ENCODE data around the gene AMFR. TPM values are rescaled to one million over a fixed set of nuclear protein-coding genes. Genes with fewer than 3 reads are reported as not detected.
A peak's percentile ranks its signal among the peaks of the same experiment; 100 is the strongest.
"Not testable (repeated sequence)": the region's sequence is repeated elsewhere in the genome, so short reads cannot be mapped to it uniquely, and the experiment has no call there.

AMFR gene
- total RNA-seq, 4 donors from 2014 or later: 126 to 215 (median 162) TPM

DNA sequence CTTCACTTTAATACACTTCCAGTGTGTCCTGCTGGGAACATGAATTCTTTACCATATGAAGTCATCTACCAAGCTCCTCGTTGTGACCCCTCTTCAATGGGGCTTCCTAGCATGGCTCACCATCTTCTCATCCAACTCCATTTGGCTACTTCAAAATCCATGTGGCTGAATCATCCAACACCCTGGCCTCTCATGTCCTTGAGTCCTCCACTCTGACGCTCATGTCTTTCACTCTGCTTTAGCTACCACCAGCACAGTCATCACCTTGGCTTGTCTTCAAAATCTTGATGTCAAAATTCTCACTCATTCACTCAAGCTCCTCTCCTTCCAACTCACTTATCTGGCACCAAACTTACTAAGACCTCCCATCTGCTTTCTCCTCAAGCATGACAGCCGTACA lies 35.8 kb downstream of the AMFR start:
- no peak for ATAC-seq (ENCODE audit: low FRiP score)
- DNase-seq (ENCODE audit: low spot score): no peak

GRCh38 chr16:56388209-56388608 lies 37.1 kb downstream of the AMFR start:
- no peak for DNase-seq (ENCODE audit: low spot score)
- TF ChIP-seq, protein P1, sequence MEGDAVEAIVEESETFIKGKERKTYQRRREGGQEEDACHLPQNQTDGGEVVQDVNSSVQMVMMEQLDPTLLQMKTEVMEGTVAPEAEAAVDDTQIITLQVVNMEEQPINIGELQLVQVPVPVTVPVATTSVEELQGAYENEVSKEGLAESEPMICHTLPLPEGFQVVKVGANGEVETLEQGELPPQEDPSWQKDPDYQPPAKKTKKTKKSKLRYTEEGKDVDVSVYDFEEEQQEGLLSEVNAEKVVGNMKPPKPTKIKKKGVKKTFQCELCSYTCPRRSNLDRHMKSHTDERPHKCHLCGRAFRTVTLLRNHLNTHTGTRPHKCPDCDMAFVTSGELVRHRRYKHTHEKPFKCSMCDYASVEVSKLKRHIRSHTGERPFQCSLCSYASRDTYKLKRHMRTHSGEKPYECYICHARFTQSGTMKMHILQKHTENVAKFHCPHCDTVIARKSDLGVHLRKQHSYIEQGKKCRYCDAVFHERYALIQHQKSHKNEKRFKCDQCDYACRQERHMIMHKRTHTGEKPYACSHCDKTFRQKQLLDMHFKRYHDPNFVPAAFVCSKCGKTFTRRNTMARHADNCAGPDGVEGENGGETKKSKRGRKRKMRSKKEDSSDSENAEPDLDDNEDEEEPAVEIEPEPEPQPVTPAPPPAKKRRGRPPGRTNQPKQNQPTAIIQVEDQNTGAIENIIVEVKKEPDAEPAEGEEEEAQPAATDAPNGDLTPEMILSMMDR (IDR thresholded peaks at IDR 0.05): no peak
- no peak for ATAC-seq (ENCODE audit: low FRiP score)

More for the DNA sequence above, 35.8 kb downstream of the AMFR start:
- TF ChIP-seq, protein P1 (IDR thresholded peaks at IDR 0.05): no peak

GRCh38 chr16:56387396-56387795 lies 37.9 kb downstream of the AMFR start:
- TF ChIP-seq, protein P1 (IDR thresholded peaks at IDR 0.05): no peak
- no peak for DNase-seq (ENCODE audit: low spot score)
- ATAC-seq (ENCODE audit: low FRiP score): no peak

- no peak for DNase-seq (ENCODE audit: low spot score)
- ATAC-seq (ENCODE audit: low FRiP score): no peak
- TF ChIP-seq, protein P1 (IDR thresholded peaks at IDR 0.05): no peak
Observed at GRCh38 chr16:56384074-56384721, 41.1 kb downstream of the AMFR start.

DNA sequence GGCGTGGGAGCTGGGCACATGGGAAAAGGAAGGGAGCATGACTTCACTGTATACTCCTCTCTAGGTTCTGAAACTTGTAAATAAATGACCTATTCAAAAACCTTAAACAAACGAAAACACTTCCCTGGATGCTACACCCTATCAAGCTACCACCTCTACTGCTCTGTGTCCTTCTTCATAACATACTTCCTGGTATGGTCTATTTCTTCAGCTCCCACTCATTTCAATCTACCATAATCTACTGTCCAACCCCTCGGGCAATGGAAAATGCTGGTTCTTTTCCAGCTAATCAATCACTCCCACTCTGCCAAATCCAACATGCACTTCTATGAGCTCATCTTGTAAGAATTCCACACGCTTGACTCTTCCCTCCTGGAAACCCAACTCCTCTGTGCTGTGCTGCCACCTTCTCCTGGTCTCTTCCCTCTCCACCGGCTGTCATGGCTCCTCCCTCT lies 42.4 kb downstream of the AMFR start:
- TF ChIP-seq, protein P1 (IDR thresholded peaks at IDR 0.05): no peak
- no peak for DNase-seq (ENCODE audit: low spot score)
- peak; percentile 83 for ATAC-seq (ENCODE audit: low FRiP score)

DNA sequence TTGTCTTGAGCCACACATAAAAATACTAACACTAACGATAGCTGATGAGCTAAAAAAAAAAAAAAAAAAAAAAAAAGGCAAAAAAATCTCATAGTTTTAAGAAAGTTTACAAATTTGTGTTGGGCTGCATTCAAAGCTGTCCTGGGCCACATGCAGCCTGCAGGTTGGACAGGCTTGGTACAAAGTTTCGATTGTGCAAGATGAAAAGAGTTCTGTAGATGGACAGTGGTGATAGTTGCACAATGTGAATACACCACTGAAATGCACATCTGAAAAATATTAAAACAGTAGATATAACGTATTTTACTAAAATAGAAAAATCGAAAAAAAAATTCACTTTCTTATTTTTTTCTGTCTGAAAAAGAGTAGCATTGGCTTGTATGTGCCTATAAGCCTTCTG lies 42.9 kb downstream of the AMFR start:
- DNase-seq (ENCODE audit: low spot score) (no peak), ATAC-seq (ENCODE audit: low FRiP score) (no peak)
- TF ChIP-seq, protein P1 (IDR thresholded peaks at IDR 0.05): no peak

GRCh38 chr16:56380778-56381485 lies 44.4 kb downstream of the AMFR start:
- not testable (repeated sequence) for DNase-seq (ENCODE audit: low spot score); ATAC-seq (ENCODE audit: low FRiP score)

DNA sequence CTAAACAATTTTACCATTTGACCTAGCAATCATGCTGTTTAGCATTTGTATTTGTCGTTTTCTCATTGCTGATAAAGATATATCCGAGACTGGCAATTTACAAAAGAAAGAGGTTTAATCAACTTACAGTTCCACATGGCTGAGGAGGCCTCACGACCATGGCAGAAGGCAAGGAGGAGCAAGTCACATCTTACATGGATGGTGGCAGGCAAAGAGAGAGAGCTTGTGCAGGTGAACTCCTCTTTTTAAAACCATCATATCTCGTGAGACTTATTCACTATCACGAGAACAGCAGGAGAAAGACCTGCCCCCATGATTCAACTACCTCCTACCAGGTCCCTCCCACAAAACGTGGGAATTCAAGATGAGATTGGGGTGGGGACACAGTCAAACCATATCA lies 46.3 kb downstream of the AMFR start:
- not testable (repeated sequence) for ATAC-seq (ENCODE audit: low FRiP score); DNase-seq (ENCODE audit: low spot score)

- DNase-seq (ENCODE audit: low spot score); ATAC-seq (ENCODE audit: low FRiP score): not testable (repeated sequence)
Observed at GRCh38 chr16:56375792-56376191, 49.6 kb downstream of the AMFR start.
